Stomach (tissue), 9 donors: ENCODE results near the gene ZNF580. TPM values are rescaled to one million over a fixed set of nuclear protein-coding genes. Genes with fewer than 3 reads are reported as not detected.

ENCODE experiments used
- DNase-seq, 2 donors: peaks; one replicate each; pipeline versions ENCODE4 v3.0.0 to v3.0.0-alpha.2; 2013 to 2019
- H3K27ac ChIP-seq, 5 donors: fragments of 200-600 bp in 4 of 5; sonication (generic) in 4 of 5; one replicate each; pipeline ENCODE4 v1.5.1; 2013 to 2019; ENCODE audit warnings: mild to moderate bottlenecking in 1 of 5, moderate library complexity in 1 of 5
- H3K27me3 ChIP-seq, 3 donors: fragments of 200-600 bp; sonication (generic); one replicate each; pipeline ENCODE4 v1.5.1; 2017 to 2019; ENCODE audit warnings: mixed run types in 1 of 3
- H3K36me3 ChIP-seq, 4 donors: fragments of 200-600 bp; sonication (generic); 1 replicate in 3 of 4; 2 replicates in 1 of 4; pipeline ENCODE4 v1.5.1; 2016 to 2019
- H3K4me1 ChIP-seq, 4 donors: fragments of 200-600 bp; sonication (generic); one replicate each; pipeline ENCODE4 v1.5.1; 2016 to 2019
- H3K4me3 ChIP-seq, 4 donors: fragments of 200-600 bp; sonication (generic) in 3 of 4; one replicate each; pipeline ENCODE4 v1.5.1; 2016 to 2019; ENCODE audit warnings: mild to moderate bottlenecking in 1 of 4
- H3K9me3 ChIP-seq, 4 donors: fragments of 200-600 bp; sonication (generic); one replicate each; pipeline ENCODE4 v1.5.1; 2016 to 2019
- EP300 ChIP-seq: sonication (generic); formaldehyde crosslinking; IDR thresholded peaks from one replicate; pipeline ENCODE4 v1.6.1; 2017; ENCODE audit warnings: antibody characterized with exemption
- POLR2A ChIP-seq, 4 donors: fragments of 450-650 bp; IDR thresholded peaks; one replicate each; pipeline ENCODE4 v1.6.1; 2016; ENCODE audit warnings: antibody characterized with exemption in 4 of 4, control low read depth in 2 of 4, mild to moderate bottlenecking in 1 of 4, moderate library complexity in 1 of 4
- POLR2AphosphoS5 ChIP-seq, 3 donors: sonication (generic); formaldehyde crosslinking; IDR thresholded peaks; one replicate each; pipeline ENCODE4 v1.6.1; 2016; ENCODE audit warnings: antibody characterized with exemption in 3 of 3
- WGBS, 5 donors: extraction: QIAGEN DNeasy Blood & Tissue Kit in 3 of 5; methylation state at CpG; one replicate each; pipeline versions ENCODE4 v1.1.5 to v1.1.7; 2013 to 2018; 5-methylcytosine and 5-hydroxymethylcytosine counted together
- intact Hi-C: fragments of 100-400 bp; cut with DNase I; formaldehyde crosslinking; loops from one replicate; pipeline ENCODE4 v1.15.1; 2023; ENCODE audit warnings: low total_unique reads
- polyA plus RNA-seq, 3 donors: library from polyadenylated mRNA; stranded (reverse); fragments of 200-250 nt; gene quantifications; one replicate each; pipeline ENCODE4 v1.2.3, GENCODE V29; 2013
- total RNA-seq, 5 donors: library from RNA; depleted of rRNA; stranded (reverse); fragments of >200 nt; gene quantifications; one replicate each; pipeline versions ENCODE4 v1.1.0 to v1.2.3, GENCODE V29; 2014 to 2016
- TF ChIP-seq, protein P1 (sequence below), 7 experiments: fragments of 450-650 bp in 4 of 7; fragments of 200-600 bp in 3 of 7; sonication (generic) in 3 of 7; IDR thresholded peaks; one replicate each; pipeline ENCODE4 v1.5.1; 2016 to 2019; ENCODE audit warnings: antibody characterized with exemption in 7 of 7, control low read depth in 2 of 7, mild to moderate bottlenecking in 1 of 7
- donor health status: healthy with polysubstance abuse.
- donor health status: Bipolar disorder and iron deficiency.
- donor health status: healthy.

ZNF580 gene
- total and polyA plus RNA-seq, 8 donors = 10.6 to 55.0 (median 19.0) TPM; not detected in 1

DNA sequence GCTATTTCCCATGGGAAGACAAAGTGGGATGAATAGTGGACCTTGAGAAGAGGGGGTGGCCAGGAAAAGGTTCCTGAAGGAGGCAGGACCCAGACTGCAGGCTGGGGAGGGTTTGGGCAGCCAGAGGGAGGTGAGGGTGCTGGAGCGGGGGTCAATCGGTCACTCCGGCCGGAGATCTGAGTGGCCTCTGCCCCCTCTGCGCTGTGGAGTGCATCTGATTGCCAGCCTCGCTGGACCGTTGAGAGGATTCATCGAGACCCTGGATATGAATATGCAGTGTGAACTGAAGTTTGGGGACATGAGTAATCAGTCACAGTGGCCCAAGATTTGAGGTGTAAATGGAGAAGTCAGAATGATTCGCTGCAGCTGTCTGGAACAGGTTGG, 5.5 kb upstream of the ZNF580 start:
- no peaks in the 10 kb centered on the region for H3K9me3 ChIP-seq
- no peak for DNase-seq
- TF ChIP-seq, protein P1, sequence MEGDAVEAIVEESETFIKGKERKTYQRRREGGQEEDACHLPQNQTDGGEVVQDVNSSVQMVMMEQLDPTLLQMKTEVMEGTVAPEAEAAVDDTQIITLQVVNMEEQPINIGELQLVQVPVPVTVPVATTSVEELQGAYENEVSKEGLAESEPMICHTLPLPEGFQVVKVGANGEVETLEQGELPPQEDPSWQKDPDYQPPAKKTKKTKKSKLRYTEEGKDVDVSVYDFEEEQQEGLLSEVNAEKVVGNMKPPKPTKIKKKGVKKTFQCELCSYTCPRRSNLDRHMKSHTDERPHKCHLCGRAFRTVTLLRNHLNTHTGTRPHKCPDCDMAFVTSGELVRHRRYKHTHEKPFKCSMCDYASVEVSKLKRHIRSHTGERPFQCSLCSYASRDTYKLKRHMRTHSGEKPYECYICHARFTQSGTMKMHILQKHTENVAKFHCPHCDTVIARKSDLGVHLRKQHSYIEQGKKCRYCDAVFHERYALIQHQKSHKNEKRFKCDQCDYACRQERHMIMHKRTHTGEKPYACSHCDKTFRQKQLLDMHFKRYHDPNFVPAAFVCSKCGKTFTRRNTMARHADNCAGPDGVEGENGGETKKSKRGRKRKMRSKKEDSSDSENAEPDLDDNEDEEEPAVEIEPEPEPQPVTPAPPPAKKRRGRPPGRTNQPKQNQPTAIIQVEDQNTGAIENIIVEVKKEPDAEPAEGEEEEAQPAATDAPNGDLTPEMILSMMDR (IDR thresholded peaks at IDR 0.05) = no peak
- TF ChIP-seq EP300 = no peak
- TF ChIP-seq POLR2AphosphoS5 (IDR thresholded peaks at IDR 0.05) = no peak
- no peak for TF ChIP-seq POLR2A (IDR thresholded peaks at IDR 0.05)
- WGBS, 5 donors = 3 to 10% (median 4%) methylated on average over 9 of the region's 9 CpGs
- peaks cover 0 to 8% (median 0%) of the 10 kb centered on the region in 4 donors for H3K36me3 ChIP-seq
- intact Hi-C loops = no loop called here
- H3K27ac ChIP-seq = peak overlapping the region; percentile 95 to 99 (median 99)
- no peaks in the 10 kb centered on the region for H3K27me3 ChIP-seq
- H3K4me1 ChIP-seq = peaks cover 30 to 77% (median 64%) of the 10 kb centered on the region in 4 donors
- H3K4me3 ChIP-seq = peak overlapping the region; percentile 71 to 96 (median 84)

DNA sequence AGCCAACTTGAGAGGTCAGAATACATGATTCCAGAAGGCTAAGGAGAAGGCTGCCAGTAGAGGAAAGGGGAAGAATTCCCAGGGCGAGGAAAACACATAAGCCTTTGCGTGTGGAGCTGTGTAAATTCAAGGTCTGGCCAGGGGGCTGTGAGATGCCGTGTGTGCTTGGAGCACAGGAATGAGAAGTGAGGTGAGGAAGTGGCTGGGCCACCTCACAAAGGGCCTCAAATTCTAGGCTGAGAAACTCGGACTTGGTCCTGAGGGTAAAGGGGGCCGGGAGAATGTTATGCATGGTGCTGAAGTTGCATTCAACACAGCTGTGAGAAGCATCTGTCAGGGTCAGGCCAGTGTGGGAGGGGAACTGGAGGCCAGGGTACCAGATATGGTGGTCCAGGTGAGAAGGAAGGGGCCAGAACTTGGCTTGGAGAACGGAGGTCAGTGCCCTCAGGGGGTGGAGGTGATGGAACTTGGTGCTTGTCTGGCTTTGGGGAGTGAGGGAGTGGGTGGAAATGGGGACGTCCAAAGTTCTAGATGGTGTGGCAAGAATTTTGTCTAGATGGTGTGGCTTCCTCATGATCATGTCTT, 4.9 kb upstream of the ZNF580 start:
- WGBS, 5 donors = 49 to 63% (median 53%) methylated on average over 7 of the region's 7 CpGs
- Histone ChIP-seq H3K9me3 (no peaks in the 10 kb centered on the region), H3K4me1 (peaks cover 34 to 81% (median 69%) of the 10 kb centered on the region in 4 donors), H3K27me3 (no peaks in the 10 kb centered on the region), H3K36me3 (peaks cover 0 to 8% (median 0%) of the 10 kb centered on the region in 4 donors), H3K27ac (peak overlapping the region; percentile 95 to 99 (median 99)), H3K4me3 (peak overlapping the region; percentile 71 to 96 (median 84))
- intact Hi-C loops = no loop called here
- TF ChIP-seq POLR2AphosphoS5 (IDR thresholded peaks at IDR 0.05) (no peak), POLR2A (IDR thresholded peaks at IDR 0.05) (no peak), EP300 (no peak)
- TF ChIP-seq, protein P1 (IDR thresholded peaks at IDR 0.05) = no peak
- no peak for DNase-seq

GRCh38 chr19:55636723-55637122, 4.1 kb upstream of the ZNF580 start:
- Histone ChIP-seq H3K36me3 (peaks cover 0 to 8% (median 0%) of the 10 kb centered on the region in 4 donors), H3K4me1 (peaks cover 34 to 81% (median 75%) of the 10 kb centered on the region in 4 donors), H3K4me3 (peak overlapping the region in 3 of 4 donors; percentile 71 to 96 (median 87)), H3K27ac (peak overlapping the region in 1 of 5 donors; percentile 99), H3K27me3 (no peaks in the 10 kb centered on the region), H3K9me3 (no peaks in the 10 kb centered on the region)
- DNase-seq = no peak
- TF ChIP-seq EP300 (no peak), POLR2A (IDR thresholded peaks at IDR 0.05) (no peak), POLR2AphosphoS5 (IDR thresholded peaks at IDR 0.05) (no peak)
- TF ChIP-seq, protein P1 (IDR thresholded peaks at IDR 0.05) = no peak
- WGBS, 5 donors = 76 to 86% (median 82%) methylated on average over 4 of the region's 4 CpGs
- intact Hi-C loops = no loop called here

GRCh38 chr19:55637534-55637933, 3.3 kb upstream of the ZNF580 start:
- H3K9me3 ChIP-seq = no peaks in the 10 kb centered on the region
- 76 to 81% (median 79%) methylated on average over 11 of the region's 11 CpGs for WGBS, 5 donors
- no peak overlapping the region for H3K27ac ChIP-seq
- H3K36me3 ChIP-seq = peaks cover 0 to 8% (median 0%) of the 10 kb centered on the region in 4 donors
- no peak for DNase-seq
- no peak overlapping the region for H3K4me3 ChIP-seq
- TF ChIP-seq, protein P1 (IDR thresholded peaks at IDR 0.05) = no peak
- no peak for TF ChIP-seq POLR2A (IDR thresholded peaks at IDR 0.05)
- no peak for TF ChIP-seq POLR2AphosphoS5 (IDR thresholded peaks at IDR 0.05)
- TF ChIP-seq EP300 = no peak
- peaks cover 0 to 2% (median 0%) of the 10 kb centered on the region in 3 donors for H3K27me3 ChIP-seq
- intact Hi-C loops = no loop called here
- peaks cover 42 to 81% (median 76%) of the 10 kb centered on the region in 4 donors for H3K4me1 ChIP-seq
